ENCODE data around the gene CDK1.

CDK1 gene

DNA sequence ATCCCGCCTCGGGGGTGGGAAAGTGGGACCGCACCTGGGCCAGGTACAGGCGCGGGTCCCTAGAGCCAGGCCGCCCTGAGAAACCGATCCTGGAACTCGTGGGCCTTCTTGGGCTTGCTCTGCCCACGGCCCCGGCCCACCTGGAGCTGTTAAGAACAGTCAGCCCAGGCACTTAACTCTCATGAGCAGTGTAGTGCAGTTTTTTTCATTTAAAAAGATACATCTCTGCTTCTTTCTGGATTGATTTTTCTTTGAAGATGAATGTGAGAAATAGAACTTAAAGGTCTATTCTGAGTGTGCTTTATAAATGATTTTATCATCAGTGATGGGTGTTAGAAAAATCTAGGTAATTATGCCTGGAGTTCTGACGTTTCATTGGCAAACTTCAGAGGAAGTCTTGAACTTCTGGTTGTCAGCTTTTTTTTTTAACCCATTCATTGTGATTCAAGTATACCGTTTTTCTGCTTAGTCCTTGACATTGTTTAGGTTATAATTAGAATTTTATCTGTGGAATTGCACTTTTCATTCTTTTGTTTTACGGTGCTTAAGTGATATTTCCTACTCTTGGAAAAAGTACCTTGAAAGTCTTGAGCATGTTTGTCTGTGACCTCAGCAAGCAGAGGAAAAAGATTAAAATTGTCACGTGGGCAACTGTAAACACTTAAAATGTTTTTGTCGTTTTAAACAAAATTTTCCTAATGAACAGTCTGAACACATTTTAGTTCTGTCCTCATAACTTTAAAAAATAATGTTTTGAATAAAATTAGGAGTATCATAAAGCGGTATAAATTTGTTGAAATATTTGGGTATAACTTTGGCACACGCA is 906 bp downstream of the CDK1 start:
- DNase-seq (ENCODE audit: low spot score), result no peak

GRCh38 chr10:60781661-60782060 is 3.4 kb downstream of the CDK1 start:
- DNase-seq (ENCODE audit: low spot score), result no peak

DNA sequence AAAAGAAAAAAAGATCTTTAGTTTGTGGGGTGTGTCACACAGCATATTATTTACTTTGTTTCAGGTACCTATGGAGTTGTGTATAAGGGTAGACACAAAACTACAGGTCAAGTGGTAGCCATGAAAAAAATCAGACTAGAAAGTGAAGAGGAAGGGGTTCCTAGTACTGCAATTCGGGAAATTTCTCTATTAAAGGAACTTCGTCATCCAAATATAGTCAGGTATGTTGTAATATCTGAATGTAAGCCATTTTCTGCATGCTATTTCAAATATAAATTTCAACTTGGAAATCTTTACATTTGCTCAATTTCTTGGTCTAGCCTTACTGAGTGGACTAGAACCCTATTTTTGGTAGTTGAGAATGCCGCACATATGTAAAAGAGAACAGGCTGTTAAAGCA is 6.4 kb downstream of the CDK1 start:
- DNase-seq (ENCODE audit: low spot score), result no peak

DNA sequence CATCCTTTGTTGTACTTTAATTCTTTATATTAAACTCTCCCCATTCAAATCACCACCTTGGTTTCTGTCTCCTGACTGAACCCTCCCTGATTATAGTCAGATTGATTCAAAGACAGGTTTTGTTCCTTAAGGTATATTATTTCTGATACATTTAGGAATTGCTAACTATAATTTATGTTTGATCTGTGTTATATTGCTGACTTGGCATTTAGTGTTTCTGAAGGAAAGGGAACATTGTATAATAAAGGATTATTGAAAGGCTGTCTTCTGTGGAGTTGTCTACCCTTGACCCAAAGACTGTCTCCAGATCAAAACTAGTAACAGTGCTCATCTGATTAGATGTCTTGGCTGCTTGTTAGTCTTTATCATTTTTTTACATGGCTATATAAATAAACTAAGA is 10.3 kb downstream of the CDK1 start:
- no peak for DNase-seq (ENCODE audit: low spot score)

DNA sequence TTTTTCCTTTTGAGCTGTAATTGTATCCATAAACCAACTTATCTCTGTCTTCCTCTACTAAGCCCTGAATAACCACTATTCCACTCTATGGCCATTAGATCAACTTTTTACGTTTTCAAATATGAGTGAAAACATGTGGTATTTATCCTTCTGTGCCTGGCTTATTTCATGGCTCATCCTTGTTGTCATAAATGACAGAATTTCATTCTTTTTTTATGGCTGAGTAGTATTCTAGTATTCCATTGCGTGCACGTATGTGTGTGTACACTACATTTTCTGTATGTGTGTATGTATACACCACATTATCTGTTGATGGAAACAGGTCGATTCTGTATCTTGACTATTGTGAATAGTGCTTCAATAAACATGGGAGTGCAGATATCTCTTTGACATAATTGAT is 11.1 kb downstream of the CDK1 start:
- DNase-seq (ENCODE audit: low spot score), result no peak

- no peak for DNase-seq (ENCODE audit: low spot score)
Measured at GRCh38 chr10:60794953-60795352, 16.7 kb downstream of the CDK1 start.

DNA sequence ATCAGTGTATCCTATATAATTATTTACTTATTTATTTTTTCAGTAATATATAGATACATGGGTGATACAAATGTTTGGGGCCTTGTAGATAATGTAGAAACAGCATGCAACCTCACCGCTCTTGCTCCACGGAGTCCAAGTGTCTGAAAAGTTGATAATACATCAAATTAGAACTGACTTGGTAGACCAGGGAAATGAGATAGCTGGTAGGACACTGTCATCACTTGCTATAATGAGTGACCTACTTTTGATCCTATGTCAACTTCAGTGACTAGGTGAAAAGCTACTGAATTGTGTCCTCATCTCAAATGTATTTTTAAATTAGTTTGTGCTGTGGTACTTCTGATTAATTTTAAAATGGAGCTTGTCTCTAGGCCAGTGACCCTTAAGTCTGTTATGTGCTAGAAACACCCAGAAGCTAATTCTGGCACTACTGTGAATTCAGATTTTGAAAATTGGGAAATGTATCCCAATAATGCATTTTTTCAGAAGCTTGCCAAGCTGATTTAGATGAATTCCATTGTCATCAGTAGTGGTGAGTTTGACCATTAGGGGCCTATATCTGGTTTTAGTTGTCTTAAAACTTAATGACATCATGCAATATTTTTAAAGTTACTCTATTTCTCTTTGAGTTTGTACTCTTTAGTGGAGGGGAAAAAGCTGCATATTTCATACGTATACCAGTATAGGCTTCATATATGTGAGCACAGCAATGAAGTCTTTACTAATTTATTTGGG is 17.4 kb downstream of the CDK1 start:
- no peak for DNase-seq (ENCODE audit: low spot score)

DNA sequence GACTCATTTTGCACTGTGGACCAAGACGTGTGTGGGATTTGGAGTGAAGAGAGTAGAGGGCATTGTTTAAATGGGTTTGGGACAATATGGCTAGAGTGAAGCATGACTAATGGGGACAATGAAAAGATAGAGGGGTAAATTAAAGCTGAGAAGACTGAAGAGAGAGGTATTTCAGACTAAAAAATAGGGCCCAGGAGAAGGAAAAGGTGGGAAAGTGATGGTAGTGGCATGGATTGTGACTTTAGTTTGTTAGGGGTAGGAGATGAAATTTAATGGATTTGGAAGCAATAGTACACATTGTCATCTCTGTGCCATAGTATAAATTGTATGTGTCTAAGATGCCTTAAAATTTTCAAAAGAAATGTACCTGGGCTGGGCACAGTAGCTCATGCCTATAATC is 18.2 kb downstream of the CDK1 start:
- DNase-seq (ENCODE audit: low spot score), result no peak

- no peak for DNase-seq (ENCODE audit: low spot score)
Measured at GRCh38 chr10:60797200-60797599, 18.9 kb downstream of the CDK1 start.

- no peak for DNase-seq (ENCODE audit: low spot score)
Measured at GRCh38 chr10:60798031-60798430, 19.8 kb downstream of the CDK1 start.

GRCh38 chr10:60798870-60799269 is 20.6 kb downstream of the CDK1 start:
- no peak for DNase-seq (ENCODE audit: low spot score)

DNA sequence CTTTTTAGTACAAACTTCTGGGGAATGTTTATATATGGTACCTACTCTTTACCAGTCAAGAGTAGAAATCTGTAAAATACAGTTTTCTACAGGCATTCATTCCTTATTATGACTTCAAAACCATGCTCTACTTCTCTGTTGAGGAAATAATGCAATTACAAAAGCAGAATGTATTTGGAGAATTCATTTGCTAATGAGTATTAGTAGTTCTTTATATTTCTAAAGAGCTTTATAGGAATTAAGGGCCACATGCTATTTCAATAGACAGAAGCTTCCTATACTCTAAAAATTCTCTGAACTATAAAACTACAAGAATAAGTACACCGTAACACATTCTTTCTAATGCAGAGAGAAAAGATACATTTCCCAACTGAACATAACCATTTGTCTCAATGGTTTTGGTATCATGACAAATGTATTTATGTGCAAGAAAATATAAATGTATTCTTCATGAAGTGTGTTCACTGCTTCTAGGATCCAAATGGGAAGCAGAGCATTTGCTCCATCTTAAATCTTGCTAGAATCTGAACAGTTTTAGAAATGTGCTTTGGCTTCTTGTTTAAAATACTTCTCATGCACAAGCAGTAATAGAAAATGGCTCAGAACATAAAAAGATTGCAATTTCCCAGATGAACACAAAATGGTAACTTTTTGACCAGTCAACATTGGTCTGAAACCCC is 21.8 kb downstream of the CDK1 start:
- no peak for DNase-seq (ENCODE audit: low spot score)

GRCh38 chr10:60800918-60801317 is 22.6 kb downstream of the CDK1 start:
- DNase-seq (ENCODE audit: low spot score), result no peak

DNA sequence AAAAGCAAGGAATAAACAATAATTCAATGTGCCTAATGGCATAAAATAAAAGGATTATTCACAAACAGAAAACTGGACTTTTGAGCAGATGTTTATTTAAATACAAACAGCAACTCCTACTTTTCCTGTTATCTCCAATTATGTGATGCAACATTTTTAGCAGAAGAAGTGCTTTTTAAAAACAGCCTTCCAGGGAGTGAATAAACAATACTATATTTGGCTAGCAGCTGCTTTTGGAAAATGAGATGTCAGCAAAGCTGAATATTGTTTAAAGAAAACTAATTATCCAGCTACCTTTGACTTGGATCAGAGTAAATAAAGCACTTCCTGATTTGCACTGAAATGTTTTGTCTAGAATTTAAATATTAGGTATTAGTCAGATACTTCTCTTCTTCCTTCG is 23.2 kb downstream of the CDK1 start:
- DNase-seq (ENCODE audit: low spot score), result no peak

DNA sequence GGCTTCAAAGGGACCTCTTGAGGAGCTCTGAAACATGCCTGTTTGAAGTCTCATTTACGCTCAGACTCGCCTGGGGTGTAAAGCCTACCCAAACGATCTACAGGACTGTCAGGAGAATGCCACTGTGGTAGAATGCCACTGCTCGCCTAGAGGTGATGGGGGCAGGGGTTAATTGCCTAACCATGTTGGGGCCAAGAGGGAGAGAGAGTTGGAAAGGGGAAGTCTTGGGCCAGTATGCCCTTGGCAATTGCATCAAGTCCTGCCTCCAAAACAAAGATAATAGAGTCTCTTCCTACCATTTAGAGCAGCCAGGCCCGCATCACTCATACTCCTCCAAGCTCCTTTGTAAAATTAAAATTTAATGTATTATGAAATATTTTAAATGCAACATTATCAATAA is 25.2 kb downstream of the CDK1 start:
- no peak for DNase-seq (ENCODE audit: low spot score)

DNA sequence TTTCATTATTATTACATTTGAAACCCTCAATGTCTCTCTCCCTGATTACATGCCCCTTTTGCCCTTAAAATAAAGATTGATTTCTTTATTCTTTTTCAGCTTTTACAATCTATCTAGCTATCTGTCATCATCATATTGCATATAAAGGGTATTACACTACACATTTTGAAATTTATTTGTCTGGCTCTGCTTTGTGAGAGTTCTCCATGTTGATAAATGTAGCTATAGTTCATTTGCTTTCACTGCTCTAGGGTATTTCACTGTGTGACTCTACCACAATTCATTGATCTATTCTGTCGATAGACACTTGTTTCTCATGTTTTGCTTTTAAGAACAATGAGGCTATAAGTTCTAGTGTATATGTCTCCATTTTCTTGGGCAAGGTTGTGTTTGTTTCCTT is 25.6 kb downstream of the CDK1 start:
- no peak for DNase-seq (ENCODE audit: low spot score)

DNA sequence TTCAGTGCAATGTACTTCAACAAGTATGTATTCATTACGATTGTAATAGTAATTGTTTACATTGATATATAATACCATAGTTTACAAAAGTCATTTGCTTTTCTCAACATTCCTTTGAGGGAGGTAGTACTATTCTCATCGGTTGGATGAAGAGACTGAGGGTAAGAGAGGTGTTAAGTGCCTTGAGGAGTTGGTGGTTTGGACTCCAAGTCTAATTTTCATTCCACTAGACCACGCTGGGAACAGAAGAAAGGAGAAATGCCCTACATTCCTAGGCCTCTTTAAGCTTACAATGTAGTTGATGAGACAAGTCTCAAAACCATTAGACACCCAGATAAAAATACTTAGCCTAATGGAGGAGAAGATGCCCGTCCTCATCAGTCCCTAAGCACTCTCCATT is 28.6 kb downstream of the CDK1 start:
- DNase-seq (ENCODE audit: low spot score), result no peak

DNA sequence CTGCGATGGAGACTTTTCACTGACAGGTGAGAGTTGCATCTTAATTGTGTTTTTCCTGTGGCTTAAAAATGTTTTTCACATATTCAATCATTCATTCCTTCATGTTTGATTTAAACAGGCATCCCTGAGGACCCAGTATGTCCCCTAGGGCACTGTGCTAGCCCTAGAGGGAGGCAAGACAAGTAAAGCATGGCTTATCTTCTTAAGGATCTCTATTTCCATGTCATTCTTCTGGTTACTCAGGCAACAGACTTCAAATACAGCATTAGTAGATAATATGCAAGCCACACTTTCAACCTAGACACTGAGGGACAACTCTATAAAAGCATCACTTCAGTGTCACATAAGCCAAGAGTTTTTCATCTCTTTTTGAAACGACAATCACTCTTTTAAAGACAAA is 29.2 kb downstream of the CDK1 start:
- no peak for DNase-seq (ENCODE audit: low spot score)

DNA sequence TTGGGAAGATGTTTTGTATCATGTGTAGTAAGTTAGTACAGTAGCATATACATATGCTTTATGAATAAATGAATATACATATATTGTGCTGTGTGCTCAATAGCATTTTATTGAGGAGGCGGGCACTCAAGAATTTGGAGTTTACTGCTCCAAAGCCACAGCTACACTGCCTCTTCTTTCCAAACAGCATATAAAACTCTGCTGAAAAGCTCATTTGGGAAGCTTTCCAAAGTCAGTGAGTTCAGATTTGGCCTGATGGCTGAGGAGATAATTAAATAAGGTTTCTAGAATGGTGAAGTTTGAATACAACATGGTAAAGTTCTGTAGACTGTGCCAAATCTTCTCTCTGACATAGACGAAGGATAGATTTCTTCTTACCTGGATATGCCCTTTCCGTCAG is 29.8 kb downstream of the CDK1 start:
- no peak for DNase-seq (ENCODE audit: low spot score)

DNA sequence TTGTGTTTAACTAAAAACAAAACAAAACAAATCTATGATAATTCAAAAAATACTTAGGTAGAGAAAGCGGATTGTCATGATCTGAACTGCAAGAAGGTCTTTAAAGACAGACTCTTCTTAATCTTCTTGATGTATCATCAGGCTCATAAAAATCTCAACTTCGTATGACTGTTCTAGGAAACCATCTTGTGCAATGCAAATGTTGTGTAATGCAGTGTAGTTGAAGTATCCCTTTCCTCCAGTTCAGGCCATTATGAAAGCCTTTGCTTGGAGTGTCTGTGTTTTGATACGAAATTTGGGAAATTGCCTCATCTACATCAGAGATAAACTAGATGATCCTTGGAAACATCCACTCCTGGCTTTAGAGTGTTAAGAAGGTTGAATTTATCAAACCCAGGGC is 30.9 kb downstream of the CDK1 start:
- DNase-seq (ENCODE audit: low spot score), result no peak

GRCh38 chr10:60810437-60811182 is 32.3 kb downstream of the CDK1 start:
- no peak for DNase-seq (ENCODE audit: low spot score)

DNA sequence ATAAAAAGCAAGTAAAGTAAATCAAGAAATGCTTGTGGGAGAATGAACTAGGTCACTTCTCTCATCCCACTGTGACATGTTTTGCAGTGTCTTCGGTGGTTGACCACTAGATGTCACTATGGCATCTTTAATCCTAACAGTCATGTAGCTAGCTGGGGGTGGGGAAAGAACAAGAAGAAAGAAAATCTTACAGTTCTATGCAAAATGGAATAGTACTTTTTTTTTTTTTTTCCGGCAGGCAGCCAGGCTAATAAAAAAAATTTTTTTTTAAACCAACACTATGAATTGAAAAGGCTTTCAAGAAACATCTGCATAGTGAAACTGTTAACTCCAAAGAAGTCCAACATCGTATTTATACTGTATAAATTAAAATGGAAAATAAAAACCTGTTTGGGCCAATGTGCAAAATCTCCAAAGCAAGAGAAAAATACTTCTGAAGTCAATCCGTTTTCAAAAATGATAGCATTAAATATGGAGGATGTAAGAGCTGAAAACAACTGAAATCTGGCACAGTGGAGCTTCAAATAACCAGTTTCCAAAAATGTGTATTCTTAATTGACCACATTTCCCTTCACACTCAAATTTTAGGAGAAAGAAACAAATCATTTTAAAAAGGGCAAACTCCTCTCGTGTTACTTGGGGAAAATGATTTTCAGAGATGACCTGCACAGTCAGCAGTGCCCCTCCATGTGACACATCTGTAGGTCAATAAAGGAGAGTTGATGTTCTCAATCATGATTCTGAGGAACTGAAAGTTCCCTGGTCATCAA is 38.5 kb downstream of the CDK1 start:
- DNase-seq (ENCODE audit: low spot score), result peak; percentile 68

Data from LoVo (cell line).